WTC11 (cell line): ENCODE data around the gene STX4. TPM values are rescaled to one million over a fixed set of nuclear protein-coding genes. Genes with fewer than 3 reads are reported as not detected.

ENCODE experiments used
- ATAC-seq: fragments of 200-7000 bp; cut with Tn5 transposase; 2 replicates; pipeline ENCODE4 v1.10.0; 2021; ENCODE audit warnings: mild to moderate bottlenecking, moderate library complexity
- CTCF ChIA-PET: fragments of 300-600 bp; sonication (Branson Sonifier 250); formaldehyde crosslinking; loops from one replicate; lab custom pipeline; 2021; ENCODE audit warnings: antibody characterized with exemption; lab: Charles Lee
- POLR2A ChIA-PET: fragments of 350-600 bp; sonication (Branson Sonifier 250); formaldehyde crosslinking; loops from one replicate; lab custom pipeline; 2021; ENCODE audit warnings: antibody characterized with exemption; lab: Charles Lee
- DNase-seq: peaks from one replicate; pipeline ENCODE4 v3.0.0; 2021; ENCODE audit warnings: low spot score
- H3K27ac Mint-ChIP-seq: 2 replicates; pipeline ENCODE4 v1.8.0; 2021; ENCODE audit warnings: mixed read lengths
- H3K27me3 Mint-ChIP-seq: 2 replicates; pipeline ENCODE4 v1.8.0; 2021; ENCODE audit warnings: low read depth, mild to moderate bottlenecking, moderate library complexity, mixed read lengths
- H3K36me3 Mint-ChIP-seq: 2 replicates; pipeline ENCODE4 v1.8.0; 2021; ENCODE audit warnings: mixed read lengths
- H3K4me1 Mint-ChIP-seq: 2 replicates; pipeline ENCODE4 v1.8.0; 2022; ENCODE audit warnings: mixed read lengths
- H3K4me3 Mint-ChIP-seq: 2 replicates; pipeline ENCODE4 v1.8.0; 2021; ENCODE audit warnings: mild to moderate bottlenecking, moderate library complexity, mixed read lengths
- H3K9me3 Mint-ChIP-seq: 2 replicates; pipeline ENCODE4 v1.8.0; 2021; ENCODE audit warnings: mixed read lengths
- AR ChIP-seq: fragments of 250-450 bp; sonication (Bioruptor Pico); IDR thresholded peaks from 2 replicates; pipeline ENCODE4 v1.9.0; 2021; ENCODE audit warnings: mild to moderate bottlenecking
- CREM ChIP-seq: sonication (generic); formaldehyde crosslinking; IDR thresholded peaks from 2 replicates; pipeline ENCODE4 v1.8.1; 2022; ENCODE audit warnings: mild to moderate bottlenecking, missing genetic modification reagents, moderate library complexity
- GABPB1 ChIP-seq: sonication (generic); formaldehyde crosslinking; IDR thresholded peaks from 2 replicates; pipeline ENCODE4 v1.8.1; 2023; ENCODE audit warnings: mild to moderate bottlenecking, missing genetic modification reagents
- GTF2I ChIP-seq: fragments of 250-450 bp; sonication (Bioruptor Pico); conservative IDR thresholded peaks from 2 replicates; pipeline ENCODE4 v1.4.0; 2021; ENCODE audit warnings: mild to moderate bottlenecking
- IRF1 ChIP-seq: sonication (generic); formaldehyde crosslinking; IDR thresholded peaks from 2 replicates; pipeline ENCODE4 v1.8.0; 2023; ENCODE audit warnings: missing genetic modification reagents
- KAT7 ChIP-seq: sonication (generic); formaldehyde crosslinking; IDR thresholded peaks from 2 replicates; pipeline ENCODE4 v1.8.1; 2023; ENCODE audit warnings: missing genetic modification reagents, mild to moderate bottlenecking, borderline replicate concordance
- MXD4 ChIP-seq: fragments of 250-450 bp; sonication (Bioruptor Pico); IDR thresholded peaks from 2 replicates; pipeline ENCODE4 v1.8.0; 2021; ENCODE audit warnings: mild to moderate bottlenecking, moderate library complexity, borderline replicate concordance
- NFE2L1 ChIP-seq: sonication (generic); formaldehyde crosslinking; IDR thresholded peaks from 2 replicates; pipeline ENCODE4 v1.8.1; 2023; ENCODE audit warnings: missing genetic modification reagents
- OVOL2 ChIP-seq: fragments of 250-450 bp; sonication (Bioruptor Pico); IDR thresholded peaks from 2 replicates; pipeline ENCODE4 v1.9.0; 2021; ENCODE audit warnings: mild to moderate bottlenecking, borderline replicate concordance
- SMAD3 ChIP-seq: sonication (generic); formaldehyde crosslinking; IDR thresholded peaks from 2 replicates; pipeline ENCODE4 v1.8.0; 2022; ENCODE audit warnings: missing genetic modification reagents, mild to moderate bottlenecking, borderline replicate concordance
- STAT6 ChIP-seq: sonication (generic); formaldehyde crosslinking; conservative IDR thresholded peaks from 2 replicates; pipeline ENCODE4 v1.8.1; 2023; ENCODE audit warnings: mild to moderate bottlenecking, low read depth, missing genetic modification reagents, moderate library complexity
- TEAD1 ChIP-seq: sonication (generic); formaldehyde crosslinking; IDR thresholded peaks from 2 replicates; pipeline ENCODE4 v1.8.0; 2022; ENCODE audit warnings: mild to moderate bottlenecking, missing genetic modification reagents
- TEAD4 ChIP-seq: sonication (generic); formaldehyde crosslinking; IDR thresholded peaks from 2 replicates; pipeline ENCODE4 v1.8.0; 2022; ENCODE audit warnings: mild to moderate bottlenecking, missing genetic modification reagents
- TP53 ChIP-seq: sonication (generic); formaldehyde crosslinking; IDR thresholded peaks from 2 replicates; pipeline ENCODE4 v1.8.1; 2023; ENCODE audit warnings: mild to moderate bottlenecking, missing genetic modification reagents
- ZBTB21 ChIP-seq: sonication (generic); formaldehyde crosslinking; IDR thresholded peaks from 2 replicates; pipeline ENCODE4 v1.8.1; 2023; ENCODE audit warnings: mild to moderate bottlenecking, missing genetic modification reagents, borderline replicate concordance
- ZNF232 ChIP-seq: sonication (generic); formaldehyde crosslinking; IDR thresholded peaks from 2 replicates; pipeline ENCODE4 v1.8.0; 2022; ENCODE audit warnings: mild to moderate bottlenecking, missing genetic modification reagents
- ZNF263 ChIP-seq: sonication (generic); formaldehyde crosslinking; IDR thresholded peaks from 2 replicates; pipeline ENCODE4 v1.8.1; 2022; ENCODE audit warnings: low read depth, mild to moderate bottlenecking, moderate library complexity, missing genetic modification reagents
- ZNF416 ChIP-seq: fragments of 250-450 bp; sonication (Bioruptor Pico); IDR thresholded peaks from 2 replicates; pipeline ENCODE4 v1.9.0; 2021; ENCODE audit warnings: mild to moderate bottlenecking, inconsistent platforms
- total RNA-seq: library from RNA; stranded (reverse); gene quantifications from 3 replicates; pipeline ENCODE4 v1.2.3, GENCODE V29; 2021

Gene STX4
- total RNA-seq, 1 experiment from 2014 or later, result 38.4 TPM

GRCh38 chr16:31043898-31044481 is 10.6 kb downstream of the STX4 start:
- Mint-ChIP-seq H3K27ac (no peak overlapping the region), H3K9me3 (no peaks in the 10 kb centered on the region), H3K27me3 (peaks cover 5% of the 10 kb centered on the region; the same call in 1 of the 2 replicates), H3K36me3 (no peaks in the 10 kb centered on the region), H3K4me3 (no peak overlapping the region), H3K4me1 (peaks cover 5% of the 10 kb centered on the region; the same call in 1 of the 2 replicates)
- no peak for ATAC-seq
- POLR2A ChIA-PET, result interaction anchor here (0.6 kb wide), 1 partner anchor 62 kb away, joined by 4 read pairs; no protein-coding TSS in a partner anchor
- TF ChIP-seq TEAD4 (CRISPR knock-in tag) (no peak), TP53 (no peak), ZBTB21 (CRISPR knock-in tag) (no peak), KAT7 (CRISPR knock-in tag) (no peak), TEAD1 (CRISPR knock-in tag) (no peak), CREM (CRISPR knock-in tag) (no peak), ZNF232 (CRISPR knock-in tag) (no peak), GABPB1 (no peak), OVOL2 (CRISPR knock-in tag) (no peak), MXD4 (no peak), SMAD3 (CRISPR knock-in tag) (no peak), NFE2L1 (CRISPR knock-in tag) (no peak)
- CTCF ChIA-PET, result interaction anchor here (1.8 to 3.0 kb wide), 3 partner anchors 30 to 99 kb away, joined by 11 to 83 read pairs (median 16); partner anchors contain the start of genes HSD3B7, ZNF646 and ZNF668
- no peak for DNase-seq

DNA sequence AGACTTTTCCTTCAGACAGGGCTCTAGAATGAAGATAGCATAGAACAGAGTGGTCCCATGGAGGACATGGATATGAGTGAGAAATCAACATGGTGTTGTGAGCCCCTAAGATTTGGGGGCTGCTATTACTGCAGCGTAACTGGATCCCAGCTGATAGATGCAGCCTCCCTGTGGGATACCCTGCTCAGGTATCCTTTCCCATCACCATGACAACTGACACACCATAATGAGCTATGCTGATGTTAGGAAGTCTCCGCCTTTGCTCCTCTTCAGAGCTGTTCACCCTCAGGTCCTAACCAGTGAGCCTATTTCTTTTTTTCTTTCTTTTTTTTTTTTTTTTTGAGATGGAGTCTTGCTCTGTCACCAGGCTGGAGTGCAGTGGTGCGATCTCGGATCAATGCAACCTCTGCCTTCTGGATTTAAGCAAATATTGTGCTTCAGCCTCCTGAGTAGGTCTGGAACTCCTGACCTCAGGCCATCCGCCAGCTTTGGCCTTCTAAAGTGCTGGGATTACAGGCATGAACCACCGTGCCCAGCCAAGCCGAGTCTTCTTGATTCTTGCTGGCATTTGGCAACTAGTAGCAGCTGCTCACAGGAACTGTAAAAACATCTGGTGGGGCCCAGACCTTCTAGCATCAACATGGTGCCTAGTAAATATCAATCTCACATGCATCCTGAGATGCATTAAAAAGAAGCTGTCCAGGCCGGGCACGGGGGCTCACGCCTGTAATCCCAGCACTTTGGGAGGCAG is 17.1 kb downstream of the STX4 start:
- no peak for DNase-seq

More for the DNA sequence above, 17.1 kb downstream of the STX4 start:
- H3K27me3 Mint-ChIP-seq, result peaks cover 15% of the 10 kb centered on the region
- TF ChIP-seq ZNF263, result no peak
- TF ChIP-seq ZNF416 (CRISPR knock-in tag), result no peak
- TF ChIP-seq IRF1, result no peak
- no peak for TF ChIP-seq AR (CRISPR knock-in tag)
- no peak for TF ChIP-seq GTF2I (CRISPR knock-in tag)
- TF ChIP-seq GABPB1, result no peak
- TF ChIP-seq STAT6 (CRISPR knock-in tag), result no peak
- H3K36me3 Mint-ChIP-seq, result no peaks in the 10 kb centered on the region
- peaks cover 4% of the 10 kb centered on the region for H3K9me3 Mint-ChIP-seq
- no peak overlapping the region for H3K4me3 Mint-ChIP-seq
- POLR2A ChIA-PET, result interaction anchor here (0.7 to 1.2 kb wide), 3 partner anchors 22 to 65 kb away, joined by 3 read pairs; partner anchors contain the start of gene HSD3B7
- no peak overlapping the region for H3K27ac Mint-ChIP-seq
- CTCF ChIA-PET, result interaction anchor here (1.5 to 4.5 kb wide), 5 partner anchors 8 to 109 kb away, joined by 4 to 31 read pairs (median 10); partner anchors contain the start of genes HSD3B7 and KAT8
- H3K4me1 Mint-ChIP-seq, result peaks cover 9% of the 10 kb centered on the region
- peak; percentile 87 for ATAC-seq
